HG03342 (cell line): ENCODE data around the gene EPOP.
A peak's percentile ranks its signal among the peaks of the same experiment; 100 is the strongest.
"Not testable (repeated sequence)": the region's sequence is repeated elsewhere in the genome, so short reads cannot be mapped to it uniquely, and the experiment has no call there.

Experiments used
- ATAC-seq: cut with Tn5 transposase; IDR thresholded peaks from one replicate; pipeline ENCODE4 v1.9.1; 2021; ENCODE audit warnings: mild to moderate bottlenecking, moderate library complexity; ENCODE audit not compliant: unreplicated experiment

Gene EPOP

GRCh38 chr17:38653230-38653629 is 21.5 kb downstream of the EPOP start:
- ATAC-seq, result no peak

- ATAC-seq, result not testable (repeated sequence)
Observed at GRCh38 chr17:38650653-38651173, 24.0 kb downstream of the EPOP start.

- ATAC-seq, result no peak
Observed at GRCh38 chr17:38637951-38638350, 36.8 kb downstream of the EPOP start.

GRCh38 chr17:38636054-38636453 is 38.7 kb downstream of the EPOP start:
- no peak for ATAC-seq

- no peak for ATAC-seq
Observed at GRCh38 chr17:38632334-38632733, 42.4 kb downstream of the EPOP start.

- no peak for ATAC-seq
Observed at GRCh38 chr17:38628441-38628840, 46.3 kb downstream of the EPOP start.

GRCh38 chr17:38627957-38628356 is 46.8 kb downstream of the EPOP start:
- no peak for ATAC-seq

- ATAC-seq, result not testable (repeated sequence)
Observed at GRCh38 chr17:38626606-38627226, 48.0 kb downstream of the EPOP start.

GRCh38 chr17:38625482-38625881 is 49.3 kb downstream of the EPOP start:
- no peak for ATAC-seq

GRCh38 chr17:38624782-38625355 is 49.9 kb downstream of the EPOP start:
- ATAC-seq, result peak; percentile 75
